Measurements from ENCODE around the gene NIPSNAP3A.
"Not testable (repeated sequence)": the region's sequence is repeated elsewhere in the genome, so short reads cannot be mapped to it uniquely, and the experiment has no call there.

NIPSNAP3A gene

GRCh38 chr9:104750185-104750767 is 2.8 kb downstream of the NIPSNAP3A start:
- DNase-seq = peak in 2 of 3 donors; percentile 38 to 51
- H3K36me3 ChIP-seq (ENCODE audit: control insufficient read depth in 4 of 4, insufficient read depth in 4 of 4, low read length in 3 of 4) = peaks cover 6 to 32% (median 20%) of the 10 kb centered on the region in 4 experiments
- CTCF ChIA-PET = no interaction called here
- 70% methylated on average over 2 of the region's 3 CpGs for WGBS (ENCODE audit: insufficient coverage)
- H3K4me1 ChIP-seq (ENCODE audit: control extremely low read depth in 1 of 4, control insufficient read depth in 4 of 4, insufficient read depth in 4 of 4, low read length in 3 of 4) = peaks cover 17 to 45% (median 30%) of the 10 kb centered on the region in 4 experiments
- H3K27ac ChIP-seq (ENCODE audit: insufficient read depth in 1 of 2, low read depth in 1 of 2, low read length in 2 of 2, poor library complexity in 1 of 2, severe bottlenecking in 2 of 2) = no peak overlapping the region
- no peak overlapping the region for H3K4me3 ChIP-seq (ENCODE audit: control insufficient read depth in 1 of 7, extremely low read depth in 1 of 7, insufficient read depth in 4 of 7, low read depth in 2 of 7, low read length in 6 of 7)
- no peaks in the 10 kb centered on the region for H3K27me3 ChIP-seq (replicated peaks in 2 of 5; ENCODE audit: control insufficient read depth in 4 of 5, insufficient read depth in 5 of 5, low read length in 4 of 5)
- H3K9me3 ChIP-seq (ENCODE audit: control extremely low read depth in 1 of 5, control insufficient read depth in 4 of 5, insufficient read depth in 2 of 5, low read depth in 1 of 5, low read length in 4 of 5) = no peaks in the 10 kb centered on the region
- POLR2A ChIA-PET = no interaction called here

DNA sequence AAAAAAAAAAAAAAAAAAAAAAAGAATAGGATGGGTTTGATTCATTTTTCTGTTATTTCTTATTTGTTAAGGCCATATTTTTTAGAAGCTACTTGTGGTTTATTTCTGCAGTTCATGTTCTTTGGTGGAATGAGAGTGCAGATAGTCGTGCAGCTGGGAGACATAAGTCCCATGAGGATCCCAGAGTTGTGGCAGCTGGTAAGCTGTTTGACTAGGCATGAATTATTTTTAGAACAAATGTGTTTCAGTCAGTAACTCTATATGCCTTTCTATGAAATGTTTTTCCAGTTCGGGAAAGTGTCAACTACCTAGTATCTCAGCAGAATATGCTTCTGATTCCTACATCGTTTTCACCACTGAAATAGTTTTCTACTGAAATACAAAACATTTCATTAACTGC is 11.5 kb downstream of the NIPSNAP3A start:
- ChIA-PET POLR2A (interaction anchor here (0.6 kb wide), 1 partner anchor 692 kb away, joined by 4 read pairs; no protein-coding TSS in a partner anchor), CTCF (no interaction called here)
- Histone ChIP-seq H3K27ac (ENCODE audit: insufficient read depth in 1 of 2, low read depth in 1 of 2, low read length in 2 of 2, poor library complexity in 1 of 2, severe bottlenecking in 2 of 2) (no peak overlapping the region), H3K4me3 (ENCODE audit: control insufficient read depth in 1 of 7, extremely low read depth in 1 of 7, insufficient read depth in 4 of 7, low read depth in 2 of 7, low read length in 6 of 7) (no peak overlapping the region), H3K9me3 (ENCODE audit: control extremely low read depth in 1 of 5, control insufficient read depth in 4 of 5, insufficient read depth in 2 of 5, low read depth in 1 of 5, low read length in 4 of 5) (no peaks in the 10 kb centered on the region), H3K27me3 (replicated peaks in 2 of 5; ENCODE audit: control insufficient read depth in 4 of 5, insufficient read depth in 5 of 5, low read length in 4 of 5) (no peaks in the 10 kb centered on the region), H3K4me1 (ENCODE audit: control extremely low read depth in 1 of 4, control insufficient read depth in 4 of 4, insufficient read depth in 4 of 4, low read length in 3 of 4) (peaks cover 0 to 4% (median under 1%) of the 10 kb centered on the region in 4 experiments), H3K36me3 (ENCODE audit: control insufficient read depth in 4 of 4, insufficient read depth in 4 of 4, low read length in 3 of 4) (peaks cover 2 to 32% (median 13%) of the 10 kb centered on the region in 4 experiments)
- no CpG with 5 or more reads among the region's 3 CpGs for WGBS (ENCODE audit: insufficient coverage)
- no peak for DNase-seq

DNA sequence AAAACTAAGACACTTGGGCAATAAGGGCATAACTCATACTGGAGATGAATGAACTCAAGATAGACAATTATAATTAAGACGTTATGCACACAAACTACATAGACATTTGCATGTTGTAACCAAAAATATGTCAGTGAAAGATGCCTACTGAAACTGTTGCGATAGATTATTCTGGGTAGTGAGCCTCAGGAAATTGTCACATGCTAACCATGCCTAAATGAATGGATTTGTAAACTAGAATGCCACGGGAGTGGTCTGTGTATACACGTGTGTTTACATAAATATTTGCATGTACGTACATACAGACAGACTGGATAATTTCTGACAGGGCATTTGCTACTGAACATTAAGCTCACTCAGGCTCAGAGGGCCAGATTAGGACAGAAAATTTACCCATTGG is 17.7 kb downstream of the NIPSNAP3A start:
- peaks cover 0 to 8% (median 5%) of the 10 kb centered on the region in 4 experiments for H3K36me3 ChIP-seq (ENCODE audit: control insufficient read depth in 4 of 4, insufficient read depth in 4 of 4, low read length in 3 of 4)
- WGBS (ENCODE audit: insufficient coverage) = 94% methylated on average over 4 of the region's 5 CpGs
- CTCF ChIA-PET = no interaction called here
- no peaks in the 10 kb centered on the region for H3K27me3 ChIP-seq (replicated peaks in 2 of 5; ENCODE audit: control insufficient read depth in 4 of 5, insufficient read depth in 5 of 5, low read length in 4 of 5)
- POLR2A ChIA-PET = no interaction called here
- H3K4me3 ChIP-seq (ENCODE audit: control insufficient read depth in 1 of 7, extremely low read depth in 1 of 7, insufficient read depth in 4 of 7, low read depth in 2 of 7, low read length in 6 of 7) = peak overlapping the region in 4 of 7 experiments; percentile 77 to 94 (median 84)
- H3K9me3 ChIP-seq (ENCODE audit: control extremely low read depth in 1 of 5, control insufficient read depth in 4 of 5, insufficient read depth in 2 of 5, low read depth in 1 of 5, low read length in 4 of 5) = no peaks in the 10 kb centered on the region
- peaks cover 6 to 16% (median 10%) of the 10 kb centered on the region in 4 experiments for H3K4me1 ChIP-seq (ENCODE audit: control extremely low read depth in 1 of 4, control insufficient read depth in 4 of 4, insufficient read depth in 4 of 4, low read length in 3 of 4)
- H3K27ac ChIP-seq (ENCODE audit: insufficient read depth in 1 of 2, low read depth in 1 of 2, low read length in 2 of 2, poor library complexity in 1 of 2, severe bottlenecking in 2 of 2) = no peak overlapping the region
- DNase-seq = no peak

DNA sequence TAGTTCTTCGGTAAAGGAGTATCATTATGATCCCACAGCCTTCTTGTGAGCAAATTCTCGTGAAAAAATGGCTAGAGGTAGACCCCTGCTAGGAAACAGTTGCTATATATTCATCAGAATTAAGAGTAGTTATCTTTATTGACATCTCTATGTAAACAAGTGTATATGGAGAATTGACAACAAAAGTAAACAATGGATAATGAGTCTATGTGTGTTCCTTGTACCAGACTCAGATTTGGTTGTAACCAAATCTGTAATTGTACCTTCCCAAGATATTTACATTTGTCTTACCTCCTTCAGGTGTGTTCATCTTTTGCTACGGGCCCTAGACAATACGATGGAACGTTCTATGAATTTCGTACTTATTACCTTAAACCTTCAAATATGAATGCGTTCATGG is 18.5 kb downstream of the NIPSNAP3A start:
- Histone ChIP-seq H3K27ac (ENCODE audit: insufficient read depth in 1 of 2, low read depth in 1 of 2, low read length in 2 of 2, poor library complexity in 1 of 2, severe bottlenecking in 2 of 2) (no peak overlapping the region), H3K4me1 (ENCODE audit: control extremely low read depth in 1 of 4, control insufficient read depth in 4 of 4, insufficient read depth in 4 of 4, low read length in 3 of 4) (peaks cover 11 to 21% (median 12%) of the 10 kb centered on the region in 4 experiments), H3K4me3 (ENCODE audit: control insufficient read depth in 1 of 7, extremely low read depth in 1 of 7, insufficient read depth in 4 of 7, low read depth in 2 of 7, low read length in 6 of 7) (no peak overlapping the region), H3K27me3 (replicated peaks in 2 of 5; ENCODE audit: control insufficient read depth in 4 of 5, insufficient read depth in 5 of 5, low read length in 4 of 5) (no peaks in the 10 kb centered on the region), H3K9me3 (ENCODE audit: control extremely low read depth in 1 of 5, control insufficient read depth in 4 of 5, insufficient read depth in 2 of 5, low read depth in 1 of 5, low read length in 4 of 5) (no peaks in the 10 kb centered on the region), H3K36me3 (ENCODE audit: control insufficient read depth in 4 of 4, insufficient read depth in 4 of 4, low read length in 3 of 4) (peaks cover 0 to under 1% (median 0%) of the 10 kb centered on the region in 4 experiments)
- 100% methylated on average over 3 of the region's 7 CpGs for WGBS (ENCODE audit: insufficient coverage)
- CTCF ChIA-PET = no interaction called here
- no peak for DNase-seq
- POLR2A ChIA-PET = no interaction called here

GRCh38 chr9:104767507-104767906 is 20.0 kb downstream of the NIPSNAP3A start:
- POLR2A ChIA-PET = no interaction called here
- Histone ChIP-seq H3K4me3 (ENCODE audit: control insufficient read depth in 1 of 7, extremely low read depth in 1 of 7, insufficient read depth in 4 of 7, low read depth in 2 of 7, low read length in 6 of 7) (no peak overlapping the region), H3K27me3 (replicated peaks in 2 of 5; ENCODE audit: control insufficient read depth in 4 of 5, insufficient read depth in 5 of 5, low read length in 4 of 5) (no peaks in the 10 kb centered on the region), H3K9me3 (ENCODE audit: control extremely low read depth in 1 of 5, control insufficient read depth in 4 of 5, insufficient read depth in 2 of 5, low read depth in 1 of 5, low read length in 4 of 5) (peaks cover 0 to 3% (median 0%) of the 10 kb centered on the region in 5 experiments), H3K36me3 (ENCODE audit: control insufficient read depth in 4 of 4, insufficient read depth in 4 of 4, low read length in 3 of 4) (peaks cover 0 to 10% (median 0%) of the 10 kb centered on the region in 4 experiments), H3K27ac (ENCODE audit: insufficient read depth in 1 of 2, low read depth in 1 of 2, low read length in 2 of 2, poor library complexity in 1 of 2, severe bottlenecking in 2 of 2) (no peak overlapping the region), H3K4me1 (ENCODE audit: control extremely low read depth in 1 of 4, control insufficient read depth in 4 of 4, insufficient read depth in 4 of 4, low read length in 3 of 4) (peaks cover 11 to 21% (median 12%) of the 10 kb centered on the region in 4 experiments)
- WGBS (ENCODE audit: insufficient coverage) = no CpG with 5 or more reads among the region's 3 CpGs
- no peak for DNase-seq
- CTCF ChIA-PET = no interaction called here

DNA sequence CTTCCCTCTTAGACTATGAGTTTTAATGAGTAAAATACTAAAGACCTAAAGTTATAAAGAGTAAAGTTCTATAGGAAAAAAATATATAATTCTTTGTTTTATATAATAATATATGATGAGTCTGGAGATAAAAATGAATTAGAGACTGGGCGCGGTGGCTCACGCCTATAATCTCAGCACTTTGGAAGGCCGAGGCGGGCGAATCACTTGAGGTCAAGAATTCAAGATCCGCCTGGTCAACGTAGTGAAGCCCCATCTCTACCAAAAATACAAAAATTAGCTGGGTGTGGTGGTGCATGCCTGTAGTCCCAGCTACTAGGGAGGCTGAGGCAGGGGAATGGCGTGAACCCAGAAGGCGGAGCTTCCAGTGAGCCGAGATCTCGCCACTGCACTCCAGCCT is 21.5 kb downstream of the NIPSNAP3A start:
- H3K27me3 ChIP-seq (replicated peaks in 2 of 5; ENCODE audit: control insufficient read depth in 4 of 5, insufficient read depth in 5 of 5, low read length in 4 of 5); H3K27ac ChIP-seq (ENCODE audit: insufficient read depth in 1 of 2, low read depth in 1 of 2, low read length in 2 of 2, poor library complexity in 1 of 2, severe bottlenecking in 2 of 2); POLR2A ChIA-PET; H3K4me3 ChIP-seq (ENCODE audit: control insufficient read depth in 1 of 7, extremely low read depth in 1 of 7, insufficient read depth in 4 of 7, low read depth in 2 of 7, low read length in 6 of 7); DNase-seq; H3K9me3 ChIP-seq (ENCODE audit: control extremely low read depth in 1 of 5, control insufficient read depth in 4 of 5, insufficient read depth in 2 of 5, low read depth in 1 of 5, low read length in 4 of 5); H3K36me3 ChIP-seq (ENCODE audit: control insufficient read depth in 4 of 4, insufficient read depth in 4 of 4, low read length in 3 of 4): not testable (repeated sequence)
- CTCF ChIA-PET = interaction anchor here (0.8 to 1.6 kb wide), 3 partner anchors 9 to 15 kb away, joined by 4 to 8 read pairs (median 5); no protein-coding TSS in a partner anchor
- peaks cover 8 to 19% (median 12%) of the 10 kb centered on the region in 4 experiments for H3K4me1 ChIP-seq (ENCODE audit: control extremely low read depth in 1 of 4, control insufficient read depth in 4 of 4, insufficient read depth in 4 of 4, low read length in 3 of 4)
- WGBS (ENCODE audit: insufficient coverage) = 82% methylated on average over 5 of the region's 12 CpGs

GRCh38 chr9:104769655-104770054 is 22.2 kb downstream of the NIPSNAP3A start:
- H3K27ac ChIP-seq (ENCODE audit: insufficient read depth in 1 of 2, low read depth in 1 of 2, low read length in 2 of 2, poor library complexity in 1 of 2, severe bottlenecking in 2 of 2) = no peak overlapping the region
- WGBS (ENCODE audit: insufficient coverage) = no CpG with 5 or more reads among the region's 2 CpGs
- ChIA-PET POLR2A (no interaction called here), CTCF (interaction anchor here (0.8 to 1.6 kb wide), 3 partner anchors 9 to 16 kb away, joined by 4 to 8 read pairs (median 5); no protein-coding TSS in a partner anchor)
- peaks cover 0 to 10% (median under 1%) of the 10 kb centered on the region in 4 experiments for H3K36me3 ChIP-seq (ENCODE audit: control insufficient read depth in 4 of 4, insufficient read depth in 4 of 4, low read length in 3 of 4)
- H3K27me3 ChIP-seq (replicated peaks in 2 of 5; ENCODE audit: control insufficient read depth in 4 of 5, insufficient read depth in 5 of 5, low read length in 4 of 5) = no peaks in the 10 kb centered on the region
- H3K4me3 ChIP-seq (ENCODE audit: control insufficient read depth in 1 of 7, extremely low read depth in 1 of 7, insufficient read depth in 4 of 7, low read depth in 2 of 7, low read length in 6 of 7) = no peak overlapping the region
- peaks cover 6 to 18% (median 11%) of the 10 kb centered on the region in 4 experiments for H3K4me1 ChIP-seq (ENCODE audit: control extremely low read depth in 1 of 4, control insufficient read depth in 4 of 4, insufficient read depth in 4 of 4, low read length in 3 of 4)
- H3K9me3 ChIP-seq (ENCODE audit: control extremely low read depth in 1 of 5, control insufficient read depth in 4 of 5, insufficient read depth in 2 of 5, low read depth in 1 of 5, low read length in 4 of 5) = peaks cover 0 to 3% (median 0%) of the 10 kb centered on the region in 5 experiments
- DNase-seq = peak in 1 of 3 donors; percentile 26

All from common myeloid progenitor, CD34-positive (primary cell).